Erythroblast (primary cell): Measurements from ENCODE around the gene PRRC2C.
A peak's percentile ranks its signal among the peaks of the same experiment; 100 is the strongest.

ENCODE experiments used
- DNase-seq, 2 experiments: peaks; one replicate each; lab custom pipeline; 2025; lab: John Stamatoyannopoulos, UW
- GATA1 ChIP-seq: IDR thresholded peaks from 2 replicates; pipeline ENCODE4 v1.6.1; 2011; ENCODE audit warnings: low read depth, mild to moderate bottlenecking, control low read depth, low read length, moderate library complexity
- POLR2A ChIP-seq: IDR thresholded peaks from 2 replicates; pipeline ENCODE4 v1.6.1; 2011; ENCODE audit warnings: mild to moderate bottlenecking, low read length

The PRRC2C gene

DNA sequence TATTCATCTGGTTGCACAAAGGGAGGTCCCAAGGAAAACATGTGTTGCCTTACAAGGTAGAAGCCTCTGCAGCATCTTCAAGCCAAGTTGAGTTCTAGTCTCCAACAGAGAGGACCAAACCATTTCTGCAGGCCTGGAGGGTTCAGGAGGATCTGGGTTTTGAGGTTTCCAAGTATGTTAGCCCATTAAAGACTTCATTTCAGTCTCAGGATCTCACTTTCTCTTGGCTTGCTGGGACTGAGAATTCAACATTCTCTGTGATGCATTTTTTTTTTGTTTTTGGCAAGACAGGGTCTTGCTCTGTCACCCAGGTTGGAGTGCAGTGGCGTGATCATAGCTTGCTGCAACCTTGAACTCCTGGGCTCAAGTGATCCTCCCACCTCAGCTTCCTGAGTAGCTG, 128.0 kb downstream of the PRRC2C start:
- no peak for DNase-seq

DNA sequence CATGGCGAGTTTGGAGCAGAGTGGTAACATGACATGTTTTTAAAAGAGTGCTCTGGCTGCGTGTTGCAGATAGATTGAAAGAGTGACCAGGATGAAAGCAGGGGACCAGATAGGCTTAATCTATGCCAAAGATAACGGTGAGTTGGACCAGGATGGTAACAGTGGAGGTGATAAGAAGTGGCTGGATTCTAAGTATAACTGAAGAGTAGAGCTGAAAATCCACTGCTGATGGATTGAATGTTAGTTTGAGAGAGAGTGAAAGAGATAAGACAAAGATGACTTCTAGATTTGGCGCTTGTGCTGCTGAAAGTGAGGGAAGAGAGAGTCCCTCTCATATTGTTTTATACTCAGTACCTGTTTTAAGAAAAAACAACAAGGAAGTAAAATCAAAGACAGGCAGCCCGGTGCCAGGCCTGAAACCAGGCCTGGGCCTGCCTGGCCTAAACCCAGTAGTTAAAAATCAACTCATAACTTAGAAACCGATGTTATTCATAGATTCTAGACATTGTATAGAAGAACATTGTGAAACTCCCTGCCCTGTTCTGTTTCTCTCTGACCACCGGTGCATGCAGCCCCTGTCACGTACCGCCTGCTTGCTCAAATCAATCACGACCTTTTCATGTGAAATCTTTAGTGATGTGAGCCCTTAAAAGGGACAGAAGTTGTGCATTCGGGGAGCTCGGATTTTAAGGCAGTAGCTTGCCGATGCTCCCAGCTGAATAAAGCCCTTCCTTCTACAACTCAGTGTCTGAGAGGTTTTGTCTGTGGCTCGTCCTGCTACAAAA, 130.0 kb downstream of the PRRC2C start:
- peak in 1 of 2 experiments; percentile 45 for DNase-seq

More for the DNA sequence above, 128.0 kb downstream of the PRRC2C start:
- no peak for TF ChIP-seq GATA1

DNA sequence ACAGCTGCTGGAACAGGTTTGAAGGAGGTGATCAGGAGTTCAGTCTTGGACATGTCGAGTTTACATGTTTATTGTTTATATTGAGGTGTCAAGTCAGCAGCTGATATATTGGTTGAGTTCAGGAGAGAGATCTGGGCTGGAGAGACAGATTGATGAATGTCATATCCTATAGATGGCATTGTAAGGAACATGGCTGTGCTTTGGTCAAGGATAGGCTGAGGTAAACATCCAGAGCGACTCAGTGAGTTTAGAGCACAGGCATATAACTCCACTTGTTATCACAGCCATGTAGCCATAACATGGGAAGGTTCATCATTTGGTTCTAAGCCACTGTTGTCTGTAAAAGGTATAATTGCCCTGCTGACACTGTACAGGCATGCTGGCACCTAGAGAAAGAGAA, 131.3 kb downstream of the PRRC2C start:
- TF ChIP-seq GATA1 (no peak), POLR2A (no peak)
- DNase-seq, result no peak

DNA sequence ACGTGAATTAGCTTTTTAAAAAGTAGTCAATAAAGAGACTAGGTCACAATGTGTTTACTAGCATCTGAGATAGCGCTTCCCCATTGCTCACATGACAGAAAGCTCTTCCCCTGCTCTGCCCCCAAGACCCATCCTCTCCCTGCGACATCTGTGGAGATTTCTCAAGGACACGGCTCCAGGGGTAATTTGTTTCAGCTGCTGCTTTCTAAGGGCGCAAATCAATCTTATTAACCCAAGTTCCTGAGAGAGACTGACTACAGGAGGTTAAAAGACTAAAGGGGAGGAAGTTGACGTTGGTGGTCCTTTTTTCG, 136.8 kb downstream of the PRRC2C start, which contains the start of gene MYOCOS:
Gene MYOCOS, plus strand, starts transcription at position 92 of the 311 bp plus-strand sequence. CDS start 1,641 bp downstream, outside the sequence.
- TF ChIP-seq POLR2A, result no peak
- no peak for TF ChIP-seq GATA1
- no peak for DNase-seq

DNA sequence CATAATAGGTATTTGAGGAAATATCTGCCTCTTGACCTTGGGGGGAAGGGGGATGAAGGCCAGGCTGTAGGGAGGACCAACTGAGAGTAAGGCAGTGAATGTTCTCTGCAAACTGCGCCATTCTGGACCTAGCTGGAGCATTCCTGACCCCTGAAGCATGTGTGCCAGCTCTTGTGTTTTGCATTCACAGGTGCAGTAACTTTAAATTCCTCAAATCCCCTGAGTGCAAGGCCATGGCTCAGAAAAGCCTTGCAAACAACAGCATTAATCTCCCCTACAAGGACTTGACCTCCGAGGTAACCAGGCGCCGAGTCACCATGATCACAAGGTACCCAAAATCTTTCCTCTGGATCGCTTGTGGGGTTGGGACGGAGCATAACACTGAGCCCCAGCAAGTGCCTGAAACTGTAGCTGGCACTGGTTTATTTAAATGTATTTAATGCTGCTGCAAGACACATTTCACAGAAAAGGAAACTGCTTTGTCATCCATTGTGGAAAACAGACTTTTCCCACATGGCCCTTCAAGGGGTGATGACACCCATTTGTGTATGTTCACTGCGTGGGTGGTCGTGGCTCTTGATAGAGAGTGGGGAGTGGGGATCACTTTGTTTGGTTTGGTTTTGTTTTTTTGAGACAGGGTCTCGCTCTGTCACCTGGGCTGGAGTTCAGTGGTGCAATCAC, 138.5 kb downstream of the PRRC2C start:
- TF ChIP-seq GATA1 (no peak), POLR2A (no peak)
- DNase-seq, result no peak

DNA sequence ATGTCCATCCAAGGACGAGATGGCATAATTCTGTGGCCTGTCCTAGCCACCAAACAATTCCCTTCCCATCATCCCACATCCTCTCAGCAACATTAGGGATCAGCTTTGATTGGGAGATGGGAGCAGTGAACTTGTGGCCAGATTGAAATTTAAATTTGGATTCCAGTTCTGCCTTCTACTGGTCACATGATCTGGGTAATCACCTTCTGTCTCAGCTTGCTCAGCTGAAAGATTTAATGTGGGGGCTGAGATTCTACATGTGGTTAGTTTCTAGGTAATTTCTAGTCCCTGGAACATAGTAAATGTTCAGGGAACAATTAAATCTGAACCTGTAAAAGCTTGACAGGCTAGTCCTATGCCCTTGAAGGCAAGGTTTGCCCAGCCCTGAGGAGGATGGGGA, 139.9 kb downstream of the PRRC2C start:
- no peak for DNase-seq
- TF ChIP-seq POLR2A (no peak), GATA1 (no peak)

DNA sequence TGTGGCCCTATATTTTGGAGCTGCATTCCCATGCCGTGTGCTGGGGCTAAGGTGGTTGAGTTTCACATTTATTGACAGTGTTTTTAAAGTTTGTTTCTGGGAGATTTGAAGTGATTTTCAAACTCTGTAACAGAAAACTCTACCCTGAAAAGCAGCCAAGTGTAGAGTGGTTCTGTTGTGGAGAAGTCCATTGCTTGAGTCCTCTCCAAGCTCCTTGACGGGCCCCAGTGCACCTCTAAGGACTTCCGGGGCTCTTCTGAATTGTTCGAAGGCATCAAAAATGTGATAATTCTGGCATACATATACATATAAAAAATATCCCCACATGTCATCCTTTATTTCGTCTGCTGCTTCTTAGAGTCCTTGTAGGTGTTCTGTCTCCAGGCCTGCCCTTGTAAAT, 141.7 kb downstream of the PRRC2C start:
- TF ChIP-seq GATA1 (no peak), POLR2A (no peak)

DNA sequence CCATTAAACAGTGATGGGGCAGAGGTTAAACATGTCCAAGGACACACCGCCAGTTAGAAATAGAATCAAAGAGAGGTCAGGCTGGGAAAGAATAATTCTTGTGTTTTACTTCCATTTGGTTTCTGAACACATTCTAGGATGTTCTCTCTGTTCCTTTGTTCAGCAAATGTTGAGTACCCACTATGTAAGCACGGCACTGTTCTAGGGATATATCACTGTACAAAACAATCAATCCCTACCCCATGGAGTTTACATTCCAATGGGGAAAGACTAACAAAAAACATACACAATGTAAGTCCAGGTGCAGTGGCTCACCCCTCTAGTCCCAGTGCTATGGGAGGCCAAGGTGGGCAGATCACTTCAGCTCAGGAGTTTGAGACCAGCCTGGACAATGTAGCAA, 142.9 kb downstream of the PRRC2C start:
- DNase-seq, result no peak
- TF ChIP-seq GATA1 (no peak), POLR2A (no peak)

More for the DNA sequence above, 141.7 kb downstream of the PRRC2C start:
- no peak for DNase-seq

DNA sequence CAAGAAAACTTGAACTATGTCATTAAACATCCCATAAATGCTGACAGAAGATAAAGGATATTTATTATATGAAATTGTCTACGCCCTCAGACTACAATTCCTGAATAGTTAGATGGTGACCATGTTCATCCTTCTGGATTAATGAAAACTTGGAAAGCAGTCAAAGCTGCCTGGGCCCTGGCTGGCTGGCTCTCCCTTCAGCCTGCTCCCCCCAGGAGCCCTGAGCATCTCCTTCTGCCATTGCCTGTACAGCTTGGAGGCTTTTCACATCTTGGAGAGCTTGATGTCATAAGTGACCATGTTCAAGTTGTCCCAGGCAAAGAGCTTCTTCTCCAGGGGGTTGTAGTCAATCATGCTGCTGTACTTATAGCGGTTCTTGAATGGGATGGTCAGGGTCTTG, 150.3 kb downstream of the PRRC2C start:
- TF ChIP-seq POLR2A (no peak), GATA1 (no peak)

DNA sequence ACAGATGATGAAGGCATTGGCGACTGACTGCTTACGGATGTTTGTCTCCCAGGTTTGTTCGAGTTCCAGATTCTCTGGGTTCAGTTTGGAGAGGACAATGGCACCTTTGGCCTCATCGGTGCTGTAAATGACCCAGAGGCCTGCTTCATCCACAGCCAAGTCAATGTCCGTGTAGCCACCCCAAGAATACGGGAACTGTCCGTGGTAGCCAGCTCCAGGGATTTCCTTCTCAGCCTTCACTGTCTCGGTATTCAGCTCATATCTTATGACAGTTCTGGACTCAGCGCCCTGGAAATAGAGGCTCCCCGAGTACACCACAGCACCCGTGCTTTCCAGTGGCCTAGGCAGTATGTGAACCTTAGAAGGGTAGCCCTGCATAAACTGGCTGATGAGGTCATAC, 150.8 kb downstream of the PRRC2C start:
- no peak for DNase-seq
- TF ChIP-seq POLR2A, result no peak
- TF ChIP-seq GATA1, result no peak

More for the DNA sequence above, 150.3 kb downstream of the PRRC2C start:
- no peak for DNase-seq

DNA sequence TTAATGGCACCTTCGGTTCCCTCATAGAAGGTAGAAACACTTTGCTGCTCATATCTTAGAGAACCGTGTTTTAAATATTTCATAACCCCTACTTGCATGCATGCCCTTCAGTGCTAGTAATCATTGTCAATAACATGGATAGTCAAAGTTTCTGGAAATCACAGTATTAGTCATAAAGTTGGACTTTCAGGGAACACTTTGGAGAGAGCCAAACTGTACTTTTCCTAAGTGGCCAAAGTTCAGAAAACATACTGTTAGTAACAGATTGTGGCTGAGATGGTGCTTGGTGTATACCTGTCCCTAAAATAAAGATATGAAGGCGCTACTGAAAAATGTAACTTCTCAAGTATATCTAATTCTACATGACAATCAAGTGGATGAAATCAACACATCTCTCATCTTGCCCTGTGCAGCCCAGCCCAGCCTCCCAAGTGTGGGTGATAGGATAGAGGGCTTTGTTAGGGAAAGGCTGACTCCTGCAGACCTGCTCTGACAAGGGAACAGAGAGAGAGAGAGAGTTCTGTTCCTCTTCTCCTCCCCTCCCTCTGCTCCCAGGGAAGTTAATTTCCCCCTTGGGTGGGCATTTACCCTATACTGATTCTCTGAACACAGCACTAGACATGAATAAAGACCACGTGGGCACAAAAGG, 152.7 kb downstream of the PRRC2C start:
- no peak for TF ChIP-seq GATA1

DNA sequence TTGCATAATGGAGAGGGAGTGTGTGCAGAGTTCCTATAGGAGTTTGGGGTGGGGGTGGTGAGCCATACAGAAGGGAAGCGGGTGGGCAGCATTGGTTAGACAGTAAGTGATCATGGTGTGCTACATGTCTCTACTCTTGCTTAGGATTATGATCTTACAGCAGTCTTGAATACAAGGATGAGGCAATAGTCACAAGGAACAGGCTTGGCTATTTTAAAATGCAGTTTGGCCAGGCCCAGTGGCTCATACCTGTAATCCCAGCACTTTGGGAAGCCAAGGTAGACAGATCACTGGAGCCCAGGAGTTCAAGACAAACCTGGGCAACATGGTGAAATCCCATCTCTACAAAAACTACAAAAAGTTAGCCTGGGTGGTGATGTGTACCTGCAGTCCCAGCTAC, 154.9 kb downstream of the PRRC2C start:
- TF ChIP-seq GATA1, result no peak
- TF ChIP-seq POLR2A, result no peak

More for the DNA sequence above, 152.7 kb downstream of the PRRC2C start:
- DNase-seq, result no peak

DNA sequence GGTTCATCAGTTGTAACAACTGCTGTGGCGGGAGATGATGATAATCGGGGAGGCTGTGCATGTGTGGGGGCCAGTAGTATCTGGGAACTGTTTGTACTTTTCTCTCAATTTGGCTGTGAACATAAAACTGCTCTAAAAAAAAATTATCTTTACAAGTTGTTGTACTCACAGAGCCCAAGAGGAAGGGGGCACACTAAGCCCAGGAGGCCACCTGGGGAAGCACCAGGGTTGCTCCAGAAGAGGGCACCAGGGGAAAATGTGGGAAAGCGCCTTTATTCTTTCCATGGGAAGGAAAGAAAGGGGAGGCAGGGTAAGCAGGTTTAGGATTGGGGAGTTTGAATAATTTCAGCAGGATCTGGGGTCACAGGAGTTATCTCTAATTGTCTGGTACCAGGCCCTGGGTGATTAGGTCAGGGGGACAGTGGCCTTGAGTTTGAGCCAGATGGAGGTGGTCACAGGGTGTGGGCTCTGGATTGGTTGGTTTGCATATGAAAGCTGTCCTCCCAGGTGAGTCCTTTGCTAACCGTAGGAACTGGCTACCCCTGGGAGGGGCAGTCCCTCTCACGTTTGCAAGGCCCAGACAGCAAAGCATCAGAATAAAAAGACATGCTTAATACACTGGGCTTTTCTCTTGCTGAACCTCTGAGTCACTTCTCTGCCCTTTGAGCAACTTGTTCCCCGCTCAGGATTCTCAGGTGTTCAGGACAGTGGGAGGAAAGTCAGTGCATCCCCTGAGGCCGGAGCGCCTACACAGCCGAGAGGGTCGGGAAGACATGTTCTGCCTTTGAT, 155.9 kb downstream of the PRRC2C start:
- DNase-seq, result no peak
- no peak for TF ChIP-seq POLR2A
- no peak for TF ChIP-seq GATA1

More for the DNA sequence above, 154.9 kb downstream of the PRRC2C start:
- no peak for DNase-seq
